A172 (cell line): ENCODE data around the gene MFSD11. TPM values are rescaled to one million over a fixed set of nuclear protein-coding genes. Genes with fewer than 3 reads are reported as not detected.
A peak's percentile ranks its signal among the peaks of the same experiment; 100 is the strongest.
"Not testable (repeated sequence)": the region's sequence is repeated elsewhere in the genome, so short reads cannot be mapped to it uniquely, and the experiment has no call there.

Experiments
- DNase-seq: peaks from one replicate; pipeline ENCODE4 v3.0.0-alpha.2; 2015; ENCODE audit warnings: low spot score
- total RNA-seq: library from RNA; depleted of rRNA; stranded (reverse); fragments of >200 nt; shearing (Covaris generic); gene quantifications from 2 replicates; pipeline ENCODE4 v1.2.3, GENCODE V29; 2014

MFSD11 gene
- total RNA-seq, 1 experiment from 2014 or later, result 24.9 TPM

DNA sequence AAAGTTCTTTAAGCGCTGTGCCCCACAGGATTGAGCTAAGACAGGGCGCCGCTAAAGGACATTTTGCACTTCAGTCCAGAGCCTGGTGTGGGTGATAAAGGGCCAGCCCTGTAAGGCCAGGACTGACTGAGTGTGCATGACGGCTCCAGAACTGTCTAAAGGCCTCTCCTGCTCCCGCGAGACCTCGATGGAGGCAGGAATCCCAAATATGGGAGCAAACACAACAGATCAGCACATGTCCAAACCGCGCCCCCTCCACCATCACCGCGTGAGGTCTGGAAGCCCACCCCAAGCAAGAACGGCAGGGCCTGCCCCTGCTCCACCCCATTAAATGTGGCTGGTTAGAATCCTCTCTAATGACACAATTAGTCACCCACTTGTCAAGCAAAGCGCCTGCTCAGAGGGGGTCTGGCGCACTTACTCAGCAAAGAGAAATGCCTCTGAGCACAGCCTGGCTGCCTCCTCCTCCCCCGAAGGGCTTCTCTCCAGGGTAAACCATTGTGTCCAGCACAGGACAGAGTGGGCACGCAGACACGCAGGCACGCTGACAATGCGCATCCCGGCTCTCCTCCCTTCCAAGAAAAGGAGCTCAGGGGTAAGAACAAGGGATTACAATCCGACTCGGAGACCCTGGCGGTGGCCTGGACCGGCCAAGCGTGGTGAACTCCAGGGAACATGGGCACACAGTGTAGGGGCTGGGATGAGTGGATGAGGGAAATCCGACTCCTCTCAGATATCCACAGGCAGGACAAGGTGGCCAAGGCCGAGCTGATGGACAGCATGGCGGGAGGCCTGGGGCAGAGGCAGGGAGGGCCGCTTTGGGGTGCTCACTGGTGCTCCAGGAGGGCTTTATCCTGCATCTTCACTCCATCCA, 28.6 kb upstream of the MFSD11 start:
- DNase-seq, result peak; percentile 97

DNA sequence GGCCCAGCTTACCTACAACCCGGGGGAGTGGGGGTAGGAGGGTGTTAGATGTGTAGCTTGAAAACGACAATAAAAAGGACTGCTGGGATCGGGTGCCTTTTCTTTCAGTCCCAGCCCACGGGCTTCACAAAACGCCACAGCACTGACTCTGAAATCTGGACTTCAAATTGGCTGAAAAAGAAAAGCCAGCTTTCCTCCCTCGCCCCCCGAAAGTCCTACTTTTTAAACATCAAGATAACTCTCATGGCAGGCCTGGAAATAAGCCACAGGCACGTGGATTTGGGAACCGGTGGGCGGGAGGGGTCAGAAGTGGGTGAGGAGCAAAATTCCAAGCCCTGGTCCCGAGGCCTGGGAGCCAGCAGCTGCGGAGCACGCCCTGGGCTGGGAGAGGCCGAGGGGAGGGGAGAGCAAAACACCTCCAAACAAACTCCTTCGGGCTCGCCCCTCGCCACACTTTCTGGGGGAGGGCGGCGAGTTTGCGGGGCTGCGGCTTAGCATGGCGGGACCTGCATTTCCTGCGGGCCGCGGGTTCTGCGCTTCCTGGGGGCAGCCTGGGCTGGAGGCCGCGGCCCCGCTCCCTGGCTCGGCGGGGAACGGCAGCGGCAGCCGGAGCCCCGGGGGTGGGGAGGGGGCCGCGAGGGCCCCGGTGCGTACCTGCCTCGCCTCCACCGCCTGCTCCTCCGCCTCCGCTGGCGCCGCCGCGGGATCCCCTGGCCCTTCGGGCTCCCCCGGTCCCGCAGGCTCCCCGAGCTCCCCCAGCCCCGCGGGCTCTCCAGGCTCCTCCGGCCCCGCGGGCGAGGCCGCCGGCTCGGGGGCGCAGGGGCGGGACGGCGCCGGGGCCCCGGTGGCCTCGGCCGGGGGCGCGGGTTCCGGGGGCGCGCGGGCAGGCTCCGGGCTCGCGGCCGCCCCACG, 27.7 kb upstream of the MFSD11 start:
- DNase-seq, result not testable (repeated sequence)

DNA sequence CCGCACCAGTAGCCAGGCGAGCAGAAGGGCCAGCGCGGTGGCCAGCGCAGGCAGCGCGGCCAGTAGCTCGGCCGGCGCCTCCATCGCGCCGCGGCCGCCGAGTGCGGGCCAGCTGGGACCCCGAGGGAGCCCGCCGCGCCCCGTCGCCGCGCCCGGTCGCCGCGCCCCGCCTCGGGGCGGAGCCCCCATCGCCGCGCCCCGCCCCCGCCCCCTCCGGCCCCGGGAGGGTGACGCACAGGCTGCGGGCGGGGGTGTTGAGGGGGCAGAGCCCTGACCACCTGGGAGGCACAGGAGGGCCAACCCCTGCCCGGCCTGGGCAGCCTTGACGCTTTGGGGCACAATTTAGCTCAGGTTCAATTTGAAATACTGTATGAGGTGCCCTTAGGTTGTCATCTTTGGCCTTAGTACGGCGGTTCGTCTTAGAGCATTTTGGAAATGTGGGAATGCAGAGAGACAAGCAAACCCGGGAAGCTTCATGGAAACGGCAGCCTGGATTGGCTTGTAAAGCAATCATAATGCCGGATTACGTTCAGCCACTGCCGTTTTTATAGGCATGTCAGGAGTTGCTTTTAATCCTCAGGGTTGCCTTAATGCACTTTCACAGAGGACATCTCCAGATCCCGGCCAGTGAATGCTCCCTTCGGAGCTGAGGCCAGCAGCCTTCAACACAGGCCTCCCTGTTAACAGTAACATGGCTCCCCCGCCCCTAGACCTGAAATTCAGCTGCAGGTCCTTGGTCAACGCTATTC, 26.9 kb upstream of the MFSD11 start, which contains the start of gene MXRA7:
Gene MXRA7, minus strand, starts transcription at position 103 of the 749 bp plus-strand sequence. Its CDS starts 19 bp downstream, at position 84.
- DNase-seq, result peak; percentile 57

DNA sequence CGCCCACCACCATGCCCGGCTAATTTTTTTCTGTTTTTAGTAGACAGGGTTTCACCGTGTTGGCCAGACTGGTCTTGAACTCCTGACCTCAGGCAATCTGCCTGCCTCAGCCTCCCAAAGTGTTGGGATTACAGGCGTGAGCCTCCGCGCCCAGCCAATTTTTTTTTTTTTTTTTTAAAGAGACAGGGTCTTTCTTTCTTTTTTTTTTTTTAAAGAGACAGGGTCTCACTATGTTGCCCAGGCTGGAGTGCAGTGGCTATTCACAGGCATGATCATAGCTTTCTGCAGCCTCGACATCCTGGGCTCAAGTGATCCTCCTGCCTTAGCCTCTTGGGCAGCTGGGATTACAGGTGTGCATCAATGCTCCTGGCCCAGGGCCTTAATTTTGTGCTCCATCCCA, 25.6 kb upstream of the MFSD11 start:
- DNase-seq, result not testable (repeated sequence)

DNA sequence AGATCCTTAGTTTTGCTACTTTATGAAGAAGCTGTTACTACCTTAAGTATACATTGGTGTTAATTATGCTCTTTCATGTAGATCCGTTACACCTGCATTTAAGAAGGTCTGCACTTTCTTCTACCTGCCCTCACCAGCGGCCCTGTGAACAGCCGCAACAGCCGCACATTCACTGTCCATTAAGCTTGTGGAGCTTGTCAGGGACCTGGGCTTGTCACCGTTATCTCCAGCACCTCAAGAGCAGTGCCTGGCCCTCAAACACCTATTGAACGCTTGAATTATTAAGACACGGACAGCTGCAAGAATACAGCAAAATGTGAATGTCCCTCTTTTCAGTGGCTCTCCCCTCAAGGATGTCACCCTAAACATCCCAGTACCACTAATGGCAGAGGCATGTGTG, 24.2 kb upstream of the MFSD11 start:
- DNase-seq, result no peak

DNA sequence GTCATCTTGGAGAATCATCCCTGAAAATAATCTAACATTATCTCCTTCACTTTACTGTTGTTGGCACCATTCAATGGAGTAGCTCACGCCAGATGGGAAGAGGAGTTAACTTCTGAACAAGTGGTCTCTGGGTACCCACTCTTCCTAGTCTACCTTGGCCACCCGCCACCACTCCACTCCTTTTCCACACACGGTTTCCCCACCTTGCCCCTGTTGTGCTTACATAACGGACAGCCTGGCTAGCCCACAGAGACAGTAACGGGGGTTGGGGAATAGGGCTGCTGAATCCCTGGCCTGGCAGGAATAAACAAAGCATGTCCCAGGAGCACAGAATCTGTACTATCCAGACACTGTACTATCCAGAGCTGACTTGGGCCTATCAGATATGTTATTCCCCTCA, 23.6 kb upstream of the MFSD11 start:
- DNase-seq, result no peak

DNA sequence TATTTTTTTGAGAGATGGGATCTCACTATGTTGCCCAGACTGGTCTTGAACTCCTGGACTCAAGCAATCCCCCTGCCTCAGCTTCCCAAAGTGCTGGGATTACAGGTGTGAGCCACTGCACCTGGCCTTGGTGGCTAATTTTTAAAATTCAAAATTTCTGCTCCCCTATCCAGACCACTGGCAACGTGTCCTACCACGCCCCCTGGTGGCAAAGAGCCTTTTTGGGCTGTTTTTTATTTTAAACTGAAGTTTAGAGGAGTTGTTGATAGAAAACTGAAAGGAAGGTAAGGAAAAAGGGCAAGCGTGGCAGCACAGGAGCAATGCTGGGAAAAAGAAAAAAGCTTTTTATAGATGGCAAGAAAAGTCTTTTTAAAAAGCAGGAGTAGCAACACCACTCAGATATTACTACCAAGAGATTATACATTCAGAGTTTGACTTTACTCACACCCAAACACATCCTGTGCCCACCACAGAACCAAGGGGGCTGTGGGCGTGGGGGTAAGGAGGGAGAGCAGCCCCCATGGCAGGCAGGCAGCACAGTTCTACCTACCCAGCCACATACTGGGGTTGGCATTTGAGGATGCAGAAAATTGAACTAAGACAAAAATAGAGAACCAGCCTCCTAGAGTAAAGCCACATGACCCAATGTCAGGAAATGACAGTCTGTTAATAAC, 23.0 kb upstream of the MFSD11 start:
- peak; percentile 52 for DNase-seq

DNA sequence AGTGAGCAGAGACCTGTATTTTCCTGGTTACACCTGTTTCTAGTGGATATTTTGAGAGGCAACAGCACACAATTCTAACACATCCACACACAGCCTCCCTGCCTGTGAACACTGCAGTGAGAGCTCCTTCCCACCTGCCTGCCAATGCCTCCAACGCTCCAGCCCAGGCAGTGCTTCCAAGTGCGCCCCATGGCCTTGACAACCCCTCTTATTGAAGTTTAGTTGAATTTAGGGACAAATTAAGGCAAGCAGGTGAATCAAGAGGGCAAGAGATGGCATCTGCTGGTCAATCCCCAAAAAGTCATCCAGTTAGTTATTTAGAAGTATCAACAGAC, 22.5 kb upstream of the MFSD11 start:
- no peak for DNase-seq

DNA sequence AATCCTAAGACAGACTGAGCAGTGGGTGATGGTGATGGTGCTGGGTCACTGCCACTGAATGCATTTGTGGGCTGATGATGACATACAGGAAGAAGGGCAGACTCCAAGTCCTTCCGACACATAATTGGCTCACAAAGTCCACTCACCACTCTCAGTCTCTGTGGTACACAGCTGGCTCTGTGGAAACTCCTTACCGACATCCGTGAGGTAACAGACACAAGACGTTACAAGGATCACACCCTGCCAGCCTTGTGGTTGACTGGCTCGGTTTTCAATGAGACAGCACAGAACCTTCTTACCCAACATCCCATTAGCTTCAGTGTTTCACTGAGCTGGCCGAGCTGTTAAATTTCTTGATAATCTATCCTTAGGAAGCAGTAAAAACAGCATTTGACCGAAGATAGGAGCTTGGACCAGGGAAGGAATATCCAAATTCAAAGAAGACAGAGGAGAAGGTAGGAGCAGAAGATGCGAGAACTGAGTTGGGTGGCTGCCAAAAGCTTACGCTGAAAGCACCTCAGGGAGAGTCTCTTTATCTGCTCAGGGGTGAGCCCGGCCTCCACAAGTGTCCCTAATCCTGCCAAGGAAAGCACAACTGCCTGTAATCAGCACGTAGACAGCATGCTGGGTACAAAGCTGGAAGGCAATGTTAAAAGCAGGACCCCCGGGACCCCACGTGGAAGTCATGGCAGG, 21.6 kb upstream of the MFSD11 start:
- DNase-seq, result peak; percentile 99

DNA sequence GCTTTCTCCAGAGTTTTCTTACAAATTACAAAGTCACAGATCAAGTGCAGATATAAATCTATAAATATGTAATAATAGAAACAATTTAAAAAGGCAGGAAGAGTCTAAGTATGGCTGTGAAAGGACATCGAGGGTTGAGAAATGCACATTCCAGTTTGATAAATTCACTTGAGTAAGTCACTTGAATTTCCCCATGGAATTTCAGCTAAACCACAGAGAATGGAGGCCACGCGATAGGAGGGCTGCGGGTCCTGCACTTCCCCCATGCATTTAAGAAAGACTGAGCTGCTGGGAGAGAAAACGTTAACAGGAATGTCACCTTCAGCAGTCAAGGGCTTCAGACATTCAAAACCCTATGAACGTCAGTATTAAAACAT, 21.1 kb upstream of the MFSD11 start:
- DNase-seq, result peak; percentile 80

DNA sequence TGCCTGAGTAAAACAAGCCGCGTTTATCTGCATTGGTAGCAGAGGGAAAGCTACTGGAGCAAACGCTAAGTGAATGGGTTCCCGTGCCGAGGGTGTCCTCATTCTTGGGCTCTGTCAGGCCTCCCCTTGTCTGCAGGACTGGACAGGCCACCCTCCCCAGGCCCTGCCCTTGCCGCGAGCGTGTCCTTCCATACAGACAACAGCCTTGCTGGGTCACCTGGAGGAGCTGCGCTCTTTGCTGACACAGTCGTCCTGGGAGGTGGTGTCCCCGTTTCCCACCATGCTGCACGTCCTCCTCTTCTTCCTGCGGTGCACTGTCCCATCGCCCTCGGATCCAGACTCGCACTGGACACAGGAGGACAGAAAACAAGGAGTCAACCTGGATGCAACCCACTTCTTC, 19.4 kb upstream of the MFSD11 start:
- DNase-seq, result no peak

DNA sequence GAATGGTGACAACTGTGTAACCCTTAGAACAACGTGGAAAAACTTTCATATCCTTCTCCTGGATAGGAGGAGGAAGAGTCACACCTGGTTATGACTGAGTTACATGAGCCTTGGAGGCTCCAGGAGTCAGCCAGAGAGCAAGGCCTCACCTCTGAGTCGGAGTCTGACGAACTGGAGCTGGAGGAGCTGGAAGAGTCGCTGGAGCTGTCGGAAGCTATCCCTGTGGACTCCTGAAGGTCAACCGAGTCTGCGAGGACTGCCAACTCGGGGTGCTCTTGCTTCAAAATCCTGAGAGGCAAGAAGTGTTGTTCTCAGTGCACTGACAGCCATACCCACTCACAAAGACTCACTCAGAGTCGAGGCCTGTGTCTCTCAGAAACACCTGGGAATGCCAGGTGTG, 17.7 kb upstream of the MFSD11 start:
- no peak for DNase-seq

DNA sequence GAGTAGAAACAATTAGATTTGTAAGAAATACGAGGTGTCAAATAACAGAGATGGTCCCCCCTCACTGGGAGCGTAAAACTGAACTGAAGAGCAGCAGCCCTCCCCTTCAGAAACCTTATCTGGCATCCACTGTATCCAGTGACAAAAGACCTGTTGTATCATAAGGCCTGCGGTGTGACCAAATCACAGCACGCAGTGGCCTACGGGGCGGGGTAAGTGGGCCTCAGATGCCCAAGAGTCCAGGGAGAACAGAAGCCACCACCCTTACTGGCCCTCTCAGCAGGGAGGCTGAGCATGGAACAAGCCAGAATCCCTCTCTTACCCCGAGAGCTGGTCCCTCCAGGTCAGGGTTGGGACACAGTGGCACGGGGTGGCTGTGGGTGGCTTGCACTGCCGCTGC, 17.0 kb upstream of the MFSD11 start:
- no peak for DNase-seq

DNA sequence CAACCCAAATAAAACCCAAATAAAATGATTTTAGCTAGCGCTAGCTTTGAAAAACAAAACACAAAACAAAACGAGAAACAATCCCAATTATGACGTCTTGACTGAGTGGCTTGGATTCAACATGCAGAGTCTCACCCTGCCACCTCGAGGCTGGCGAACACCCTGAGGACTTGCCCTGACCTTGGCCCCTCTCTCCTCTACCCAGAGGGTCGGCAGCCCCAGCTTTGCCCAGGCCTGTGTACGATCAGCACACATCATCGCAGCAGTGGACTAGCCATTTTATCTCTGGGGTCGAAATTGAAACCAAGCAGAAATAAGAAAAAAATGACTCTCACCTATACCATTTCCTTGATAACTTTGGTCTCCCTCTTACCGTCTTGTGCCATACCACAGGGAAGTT, 16.5 kb upstream of the MFSD11 start:
- no peak for DNase-seq

DNA sequence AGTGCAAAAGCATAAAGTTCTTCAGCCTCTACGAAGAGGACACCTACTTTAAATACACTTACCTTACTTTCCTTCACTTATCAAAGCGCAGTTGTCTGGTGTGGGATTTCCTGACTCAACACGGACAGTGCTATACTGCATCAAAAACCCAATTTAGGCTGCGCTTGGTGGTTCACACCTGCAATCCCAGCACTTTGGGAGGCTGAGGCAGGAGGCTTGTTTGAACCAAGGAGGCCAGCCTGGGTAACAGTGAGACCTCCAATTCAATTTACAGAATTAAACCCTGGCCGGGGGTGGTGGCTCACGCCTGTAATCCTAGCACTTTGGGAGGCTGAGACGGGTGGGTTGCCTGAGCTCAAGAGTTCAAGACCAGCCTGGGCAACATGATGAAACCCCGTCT, 15.6 kb upstream of the MFSD11 start:
- no peak for DNase-seq

DNA sequence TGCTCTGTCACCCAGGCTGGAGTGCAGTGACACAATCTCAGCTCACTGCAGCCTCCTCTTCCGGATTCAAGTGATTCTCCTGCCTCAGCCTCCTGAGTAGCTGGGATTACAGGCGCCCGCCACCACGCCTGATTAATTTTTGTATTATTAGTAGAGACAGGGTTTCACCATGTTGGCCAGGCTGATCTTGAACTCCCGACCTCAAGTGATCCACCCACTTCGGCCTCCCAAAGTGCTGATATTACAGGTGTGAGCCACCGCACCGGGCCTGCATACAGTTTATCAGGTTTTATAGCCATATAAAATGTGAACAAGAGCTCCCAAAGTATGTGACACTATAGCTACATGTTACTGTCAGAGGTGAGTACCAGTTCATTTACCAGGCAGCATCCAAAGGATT, 14.9 kb upstream of the MFSD11 start:
- DNase-seq, result not testable (repeated sequence)

DNA sequence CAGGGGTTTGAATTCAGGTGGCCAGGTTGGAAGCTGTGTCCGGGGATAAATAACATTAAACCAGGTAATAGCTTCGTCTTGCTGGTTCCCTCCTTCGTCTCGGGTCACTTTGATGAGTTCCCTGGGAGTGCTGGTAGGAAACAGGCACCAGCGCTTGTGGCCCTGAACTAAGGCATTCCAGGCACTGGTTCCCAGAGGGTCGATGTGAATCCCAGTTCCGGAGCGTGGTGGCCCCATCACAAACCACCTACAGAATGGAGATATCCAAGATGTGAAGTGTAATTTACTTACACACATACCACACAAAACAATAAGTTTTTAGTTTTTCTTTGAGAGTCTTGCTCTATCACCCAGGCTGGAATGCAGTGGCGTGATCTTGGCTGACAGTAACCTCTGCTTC, 14.1 kb upstream of the MFSD11 start:
- DNase-seq, result no peak

DNA sequence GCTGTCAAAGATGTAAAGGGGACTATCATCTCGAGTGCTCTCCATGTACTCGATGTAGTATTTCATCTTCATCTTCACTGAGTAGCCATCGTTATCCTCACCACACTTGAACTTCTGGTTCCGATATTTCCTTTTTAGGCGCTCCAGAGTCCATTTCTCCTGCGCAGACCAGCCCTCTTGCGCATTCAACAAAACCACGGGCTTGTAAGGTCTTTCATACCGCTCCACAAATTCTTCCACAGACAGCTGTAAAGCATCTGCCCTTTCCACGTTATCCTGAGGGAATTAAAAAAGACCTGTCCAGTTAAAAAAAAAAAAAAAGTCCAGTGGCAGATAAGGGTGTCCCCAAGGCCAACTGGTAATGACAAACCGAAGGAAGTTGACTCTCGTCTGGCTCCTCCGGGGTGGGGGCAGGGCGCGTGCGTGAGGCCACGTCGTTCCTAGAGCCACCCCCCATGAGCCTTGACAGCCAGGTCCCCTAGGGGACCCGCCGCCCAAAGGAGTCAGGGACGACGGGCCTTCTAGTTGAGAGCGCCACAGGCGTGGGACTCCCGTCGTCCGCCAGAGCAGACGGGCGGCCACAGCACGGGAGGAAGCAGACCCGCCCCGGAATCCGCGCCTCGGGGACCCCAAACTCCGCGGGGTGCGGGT, 12.2 kb upstream of the MFSD11 start:
- peak; percentile 33 for DNase-seq

DNA sequence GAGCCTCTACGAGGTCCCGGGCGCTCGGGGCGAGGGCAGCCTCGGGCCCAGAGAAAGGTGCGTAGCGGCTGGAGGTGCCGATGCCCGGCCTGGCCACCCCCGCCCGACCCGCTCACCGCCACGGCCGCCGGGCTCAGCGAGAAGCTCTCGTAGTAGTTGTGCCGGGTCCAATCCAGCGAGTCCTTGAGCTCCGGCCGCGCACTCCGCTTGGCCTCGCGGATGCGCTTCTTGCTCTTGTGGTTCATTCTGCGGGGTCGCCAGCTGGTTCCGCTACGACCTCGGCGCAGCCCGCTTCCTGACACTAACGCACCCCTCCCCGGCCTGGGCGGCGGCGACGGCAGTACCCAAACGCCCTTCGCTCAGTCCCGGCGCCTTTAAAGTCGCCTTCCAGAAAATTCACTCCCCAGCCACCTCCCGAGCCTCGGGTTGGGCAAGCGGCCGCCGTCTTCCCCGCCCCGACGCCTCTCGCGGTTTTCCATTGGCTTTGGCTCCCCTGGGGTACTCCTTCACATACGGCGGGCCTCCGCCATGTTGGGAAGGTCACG, 11.6 kb upstream of the MFSD11 start, which contains the start of gene JMJD6:
Gene JMJD6, minus strand, starts transcription at position 376 of the 545 bp plus-strand sequence. Its CDS starts 131 bp downstream, at position 245.
- DNase-seq, result peak; percentile 89
